ENCODE measurements around the gene UBA1. TPM values are rescaled to one million over a fixed set of nuclear protein-coding genes. Genes with fewer than 3 reads are reported as not detected.

Gene UBA1
- total RNA-seq, 1 experiment from 2014 or later = 275 TPM

DNA sequence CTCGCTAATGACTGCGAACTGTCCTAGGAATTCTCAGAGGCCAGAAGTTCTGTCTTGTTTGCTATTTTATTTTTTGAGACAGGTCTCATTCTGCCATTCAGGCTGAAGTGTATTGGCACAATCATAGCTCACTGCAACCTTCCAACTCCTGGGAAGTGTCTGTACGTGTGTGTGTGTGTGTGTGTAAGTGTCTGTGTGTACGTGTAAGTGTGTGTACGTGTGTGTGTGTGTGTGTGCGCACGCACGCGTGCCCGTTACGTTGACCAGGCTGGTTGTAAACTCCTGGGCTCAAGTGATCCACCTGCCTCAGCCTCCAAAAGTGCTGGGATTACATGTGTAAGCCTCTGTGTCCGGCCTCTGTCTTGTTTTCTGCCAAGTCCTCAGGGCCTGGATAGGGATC lies 14.5 kb downstream of the UBA1 start:
- Histone ChIP-seq H3K9me2 (ENCODE audit: insufficient read depth) (no peaks in the 10 kb centered on the region), H3K27me3 (ENCODE audit: insufficient read depth, low read length) (no peaks in the 10 kb centered on the region), H3K36me3 (ENCODE audit: control insufficient read depth in 1 of 2, insufficient read depth in 2 of 2, low read length in 2 of 2) (peaks cover 41 to 58% of the 10 kb centered on the region in 2 experiments), H3K9me3 (ENCODE audit: control insufficient read depth in 1 of 2, insufficient read depth in 1 of 2, low read depth in 1 of 2, low read length in 2 of 2) (no peaks in the 10 kb centered on the region), H3K27ac (ENCODE audit: low read depth, low read length) (no peak overlapping the region), H3K4me1 (ENCODE audit: control insufficient read depth in 1 of 2, insufficient read depth in 2 of 2, low read length in 2 of 2) (no peaks in the 10 kb centered on the region), H3K79me2 (ENCODE audit: insufficient read depth, low read length) (no peaks in the 10 kb centered on the region), H4K20me1 (ENCODE audit: insufficient read depth) (no peaks in the 10 kb centered on the region), H2AFZ (ENCODE audit: low read depth, low read length, poor library complexity, severe bottlenecking) (no peak overlapping the region), H3K4me3 (replicated peaks in 1 of 2; ENCODE audit: low read depth in 1 of 2, low read length in 2 of 2) (no peak overlapping the region), H3K9ac (ENCODE audit: low read length) (no peak overlapping the region), H3K4me2 (ENCODE audit: low read length) (no peak overlapping the region)
- intact Hi-C loops (cut with micrococcal nuclease) = no loop called here
- ChIA-PET RAD21 (ENCODE audit: low non-redundant PET in 1 of 2, low total read pairs in 2 of 2, uncharacterized antibody in 2 of 2, unreplicated experiment in 2 of 2) (no interaction called here), CTCF (no interaction called here), POLR2A (no interaction called here)
- no TSS peak for BruUV-seq (replicated peaks)
- no peak for TF ChIP-seq TCF7L2 (IDR thresholded peaks at IDR 0.05; ENCODE audit: borderline replicate concordance, extremely low read depth, insufficient read depth, insufficient read length)
- no peak for TF ChIP-seq SIN3A (IDR thresholded peaks at IDR 0.05; ENCODE audit: low read depth)
- no peak for TF ChIP-seq RAD21 (IDR thresholded peaks at IDR 0.05; ENCODE audit: low read depth)
- TF ChIP-seq SRF (IDR thresholded peaks at IDR 0.05; ENCODE audit: low read depth) = no peak
- TF ChIP-seq, protein P1, sequence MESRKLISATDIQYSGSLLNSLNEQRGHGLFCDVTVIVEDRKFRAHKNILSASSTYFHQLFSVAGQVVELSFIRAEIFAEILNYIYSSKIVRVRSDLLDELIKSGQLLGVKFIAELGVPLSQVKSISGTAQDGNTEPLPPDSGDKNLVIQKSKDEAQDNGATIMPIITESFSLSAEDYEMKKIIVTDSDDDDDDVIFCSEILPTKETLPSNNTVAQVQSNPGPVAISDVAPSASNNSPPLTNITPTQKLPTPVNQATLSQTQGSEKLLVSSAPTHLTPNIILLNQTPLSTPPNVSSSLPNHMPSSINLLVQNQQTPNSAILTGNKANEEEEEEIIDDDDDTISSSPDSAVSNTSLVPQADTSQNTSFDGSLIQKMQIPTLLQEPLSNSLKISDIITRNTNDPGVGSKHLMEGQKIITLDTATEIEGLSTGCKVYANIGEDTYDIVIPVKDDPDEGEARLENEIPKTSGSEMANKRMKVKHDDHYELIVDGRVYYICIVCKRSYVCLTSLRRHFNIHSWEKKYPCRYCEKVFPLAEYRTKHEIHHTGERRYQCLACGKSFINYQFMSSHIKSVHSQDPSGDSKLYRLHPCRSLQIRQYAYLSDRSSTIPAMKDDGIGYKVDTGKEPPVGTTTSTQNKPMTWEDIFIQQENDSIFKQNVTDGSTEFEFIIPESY (IDR thresholded peaks at IDR 0.05; ENCODE audit: extremely low read depth, insufficient replicate concordance, low read length) = no peak
- no peak for TF ChIP-seq EZH2phosphoT487 (IDR thresholded peaks at IDR 0.05; ENCODE audit: borderline replicate concordance)
- TF ChIP-seq, protein P2, sequence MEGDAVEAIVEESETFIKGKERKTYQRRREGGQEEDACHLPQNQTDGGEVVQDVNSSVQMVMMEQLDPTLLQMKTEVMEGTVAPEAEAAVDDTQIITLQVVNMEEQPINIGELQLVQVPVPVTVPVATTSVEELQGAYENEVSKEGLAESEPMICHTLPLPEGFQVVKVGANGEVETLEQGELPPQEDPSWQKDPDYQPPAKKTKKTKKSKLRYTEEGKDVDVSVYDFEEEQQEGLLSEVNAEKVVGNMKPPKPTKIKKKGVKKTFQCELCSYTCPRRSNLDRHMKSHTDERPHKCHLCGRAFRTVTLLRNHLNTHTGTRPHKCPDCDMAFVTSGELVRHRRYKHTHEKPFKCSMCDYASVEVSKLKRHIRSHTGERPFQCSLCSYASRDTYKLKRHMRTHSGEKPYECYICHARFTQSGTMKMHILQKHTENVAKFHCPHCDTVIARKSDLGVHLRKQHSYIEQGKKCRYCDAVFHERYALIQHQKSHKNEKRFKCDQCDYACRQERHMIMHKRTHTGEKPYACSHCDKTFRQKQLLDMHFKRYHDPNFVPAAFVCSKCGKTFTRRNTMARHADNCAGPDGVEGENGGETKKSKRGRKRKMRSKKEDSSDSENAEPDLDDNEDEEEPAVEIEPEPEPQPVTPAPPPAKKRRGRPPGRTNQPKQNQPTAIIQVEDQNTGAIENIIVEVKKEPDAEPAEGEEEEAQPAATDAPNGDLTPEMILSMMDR (IDR thresholded peaks at IDR 0.05 in 2 of 3, conservative IDR thresholded peaks at IDR 0.05 in 1 of 3; ENCODE audit: borderline replicate concordance in 1 of 3, insufficient read depth in 1 of 3, low read depth in 2 of 3, low read length in 2 of 3) = no peak
- TF ChIP-seq CEBPB (IDR thresholded peaks at IDR 0.05; ENCODE audit: low read depth) = no peak
- no peak for TF ChIP-seq POLR2A (IDR thresholded peaks at IDR 0.05; ENCODE audit: borderline replicate concordance, extremely low read depth, insufficient read depth, insufficient read length)
- TF ChIP-seq POLR2AphosphoS5 (IDR thresholded peaks at IDR 0.05; ENCODE audit: low read depth, low read length) = no peak
- TF ChIP-seq JUND (IDR thresholded peaks at IDR 0.05) = no peak
- no peak for TF ChIP-seq EZH2 (IDR thresholded peaks at IDR 0.05)
- TF ChIP-seq, protein P3, sequence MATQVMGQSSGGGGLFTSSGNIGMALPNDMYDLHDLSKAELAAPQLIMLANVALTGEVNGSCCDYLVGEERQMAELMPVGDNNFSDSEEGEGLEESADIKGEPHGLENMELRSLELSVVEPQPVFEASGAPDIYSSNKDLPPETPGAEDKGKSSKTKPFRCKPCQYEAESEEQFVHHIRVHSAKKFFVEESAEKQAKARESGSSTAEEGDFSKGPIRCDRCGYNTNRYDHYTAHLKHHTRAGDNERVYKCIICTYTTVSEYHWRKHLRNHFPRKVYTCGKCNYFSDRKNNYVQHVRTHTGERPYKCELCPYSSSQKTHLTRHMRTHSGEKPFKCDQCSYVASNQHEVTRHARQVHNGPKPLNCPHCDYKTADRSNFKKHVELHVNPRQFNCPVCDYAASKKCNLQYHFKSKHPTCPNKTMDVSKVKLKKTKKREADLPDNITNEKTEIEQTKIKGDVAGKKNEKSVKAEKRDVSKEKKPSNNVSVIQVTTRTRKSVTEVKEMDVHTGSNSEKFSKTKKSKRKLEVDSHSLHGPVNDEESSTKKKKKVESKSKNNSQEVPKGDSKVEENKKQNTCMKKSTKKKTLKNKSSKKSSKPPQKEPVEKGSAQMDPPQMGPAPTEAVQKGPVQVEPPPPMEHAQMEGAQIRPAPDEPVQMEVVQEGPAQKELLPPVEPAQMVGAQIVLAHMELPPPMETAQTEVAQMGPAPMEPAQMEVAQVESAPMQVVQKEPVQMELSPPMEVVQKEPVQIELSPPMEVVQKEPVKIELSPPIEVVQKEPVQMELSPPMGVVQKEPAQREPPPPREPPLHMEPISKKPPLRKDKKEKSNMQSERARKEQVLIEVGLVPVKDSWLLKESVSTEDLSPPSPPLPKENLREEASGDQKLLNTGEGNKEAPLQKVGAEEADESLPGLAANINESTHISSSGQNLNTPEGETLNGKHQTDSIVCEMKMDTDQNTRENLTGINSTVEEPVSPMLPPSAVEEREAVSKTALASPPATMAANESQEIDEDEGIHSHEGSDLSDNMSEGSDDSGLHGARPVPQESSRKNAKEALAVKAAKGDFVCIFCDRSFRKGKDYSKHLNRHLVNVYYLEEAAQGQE (IDR thresholded peaks at IDR 0.05; ENCODE audit: low read depth) = no peak
- TF ChIP-seq, protein P4, sequence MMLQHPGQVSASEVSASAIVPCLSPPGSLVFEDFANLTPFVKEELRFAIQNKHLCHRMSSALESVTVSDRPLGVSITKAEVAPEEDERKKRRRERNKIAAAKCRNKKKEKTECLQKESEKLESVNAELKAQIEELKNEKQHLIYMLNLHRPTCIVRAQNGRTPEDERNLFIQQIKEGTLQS (IDR thresholded peaks at IDR 0.05) = no peak
- TF ChIP-seq, protein P5, sequence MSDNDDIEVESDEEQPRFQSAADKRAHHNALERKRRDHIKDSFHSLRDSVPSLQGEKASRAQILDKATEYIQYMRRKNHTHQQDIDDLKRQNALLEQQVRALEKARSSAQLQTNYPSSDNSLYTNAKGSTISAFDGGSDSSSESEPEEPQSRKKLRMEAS (IDR thresholded peaks at IDR 0.05) = no peak
- no peak for TF ChIP-seq CBX3 (IDR thresholded peaks at IDR 0.05; ENCODE audit: low read depth)
- no peak for TF ChIP-seq ZNF274 (IDR thresholded peaks at IDR 0.05; ENCODE audit: low read depth, low read length)
- no peak for TF ChIP-seq ELF1 (IDR thresholded peaks at IDR 0.05; ENCODE audit: borderline replicate concordance, low read depth)
- no peak for ATAC-seq
- DNase-seq (ENCODE audit: low read depth, low spot score) = no peak
